ENCODE data around the gene CFAP100. TPM values are rescaled to one million over a fixed set of nuclear protein-coding genes. Genes with fewer than 3 reads are reported as not detected.

CFAP100 gene
- total and polyA plus RNA-seq, 9 of the 15 experiments (the other 6 are each of a cell fraction or from before 2014, with no cell fraction given), result not detected

DNA sequence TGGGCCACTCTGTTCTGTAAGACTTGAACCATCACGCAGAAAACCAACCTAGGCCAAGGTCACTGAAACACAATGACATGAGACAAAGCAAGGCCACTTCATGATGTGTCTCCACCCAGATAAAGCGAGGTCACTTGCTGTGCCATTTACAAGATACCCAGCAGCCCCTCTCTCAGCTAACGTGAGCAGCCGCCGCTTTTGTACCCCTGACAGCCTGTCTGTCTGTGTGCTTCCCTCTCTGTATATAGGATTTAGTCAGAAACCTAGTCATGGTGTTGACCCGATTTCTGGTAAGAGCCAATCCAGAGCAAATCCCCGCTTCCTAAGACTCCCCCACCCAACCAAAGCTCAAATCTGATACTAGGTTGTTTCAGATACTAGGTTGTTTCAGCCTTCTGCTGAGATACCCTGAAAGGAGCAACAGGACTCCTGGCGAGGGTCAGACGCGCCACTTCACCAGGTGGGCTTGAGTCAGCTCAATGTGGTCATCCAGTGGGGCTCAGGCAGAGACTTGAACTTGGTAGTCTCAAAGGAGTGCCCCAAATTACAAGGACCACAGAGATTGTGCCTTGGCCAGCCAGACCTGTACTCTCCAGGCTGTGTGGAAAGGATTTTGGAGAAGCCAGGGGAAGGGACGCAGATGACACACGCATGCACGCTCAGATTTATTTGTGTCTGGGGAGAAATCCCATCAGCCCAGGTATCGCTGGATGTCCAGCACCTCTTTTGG is 84.0 kb downstream of the CFAP100 start (continued):
- TF ChIP-seq, protein P1, sequence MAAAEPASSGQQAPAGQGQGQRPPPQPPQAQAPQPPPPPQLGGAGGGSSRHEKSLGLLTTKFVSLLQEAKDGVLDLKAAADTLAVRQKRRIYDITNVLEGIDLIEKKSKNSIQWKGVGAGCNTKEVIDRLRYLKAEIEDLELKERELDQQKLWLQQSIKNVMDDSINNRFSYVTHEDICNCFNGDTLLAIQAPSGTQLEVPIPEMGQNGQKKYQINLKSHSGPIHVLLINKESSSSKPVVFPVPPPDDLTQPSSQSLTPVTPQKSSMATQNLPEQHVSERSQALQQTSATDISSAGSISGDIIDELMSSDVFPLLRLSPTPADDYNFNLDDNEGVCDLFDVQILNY (CRISPR knock-in tag; IDR thresholded peaks at IDR 0.05), result no peak
- TF ChIP-seq ZNF57 (CRISPR knock-in tag; IDR thresholded peaks at IDR 0.05) (no peak), POLR2B (IDR thresholded peaks at IDR 0.05; ENCODE audit: low read depth, partially characterized antibody) (no peak), ZNF232 (CRISPR knock-in tag; IDR thresholded peaks at IDR 0.05) (no peak)

DNA sequence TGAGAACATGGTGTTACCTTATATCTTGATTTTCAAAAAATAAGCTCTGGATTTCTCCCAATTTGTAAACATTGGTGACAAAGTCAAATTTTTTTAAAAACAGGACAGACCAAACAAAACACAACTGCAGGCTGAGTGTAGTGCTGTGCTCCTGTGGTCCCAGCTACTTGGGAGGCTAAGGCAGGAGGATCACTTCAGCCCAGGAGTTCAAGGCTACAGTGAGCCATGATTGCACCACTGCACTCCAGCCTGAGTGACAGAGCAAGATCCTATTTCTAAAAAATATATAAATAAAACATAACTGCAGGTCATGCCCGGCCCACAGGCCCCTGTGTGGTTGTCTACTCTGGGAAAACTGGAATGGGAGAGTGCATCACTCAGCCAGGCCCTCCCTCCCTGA is 84.9 kb downstream of the CFAP100 start:
- no peaks in the 10 kb centered on the region for H4K20me1 ChIP-seq (replicated peaks; ENCODE audit: control insufficient read depth, insufficient read depth, low read length)
- BruUV-seq (replicated peaks), result no TSS peak
- ATAC-seq (no peak), FAIRE-seq (no peak), DNase-seq (ENCODE audit: extremely low read depth in 1 of 4, low spot score in 3 of 4) (no peak)
- TF ChIP-seq GABPB2 (CRISPR knock-in tag; conservative IDR thresholded peaks at IDR 0.05) (no peak), HOXB6 (CRISPR knock-in tag; IDR thresholded peaks at IDR 0.05; ENCODE audit: borderline replicate concordance) (no peak), TBP (optimal IDR thresholded peaks at IDR 0.05; ENCODE audit: low read depth, low read length) (no peak), HNRNPH1 (optimal IDR thresholded peaks at IDR 0.05; ENCODE audit: low read depth, low read length) (no peak), STAT5A (IDR thresholded peaks at IDR 0.05; ENCODE audit: borderline replicate concordance, low read length) (no peak), ZNF23 (CRISPR knock-in tag; IDR thresholded peaks at IDR 0.05) (no peak), PHB (CRISPR knock-in tag; IDR thresholded peaks at IDR 0.05) (no peak), SOX6 (IDR thresholded peaks at IDR 0.05) (no peak), CBX8 (IDR thresholded peaks at IDR 0.05; ENCODE audit: borderline replicate concordance, extremely low read depth, low read depth, low read length, poor library complexity, severe bottlenecking) (no peak)
- TF ChIP-seq, protein P2, sequence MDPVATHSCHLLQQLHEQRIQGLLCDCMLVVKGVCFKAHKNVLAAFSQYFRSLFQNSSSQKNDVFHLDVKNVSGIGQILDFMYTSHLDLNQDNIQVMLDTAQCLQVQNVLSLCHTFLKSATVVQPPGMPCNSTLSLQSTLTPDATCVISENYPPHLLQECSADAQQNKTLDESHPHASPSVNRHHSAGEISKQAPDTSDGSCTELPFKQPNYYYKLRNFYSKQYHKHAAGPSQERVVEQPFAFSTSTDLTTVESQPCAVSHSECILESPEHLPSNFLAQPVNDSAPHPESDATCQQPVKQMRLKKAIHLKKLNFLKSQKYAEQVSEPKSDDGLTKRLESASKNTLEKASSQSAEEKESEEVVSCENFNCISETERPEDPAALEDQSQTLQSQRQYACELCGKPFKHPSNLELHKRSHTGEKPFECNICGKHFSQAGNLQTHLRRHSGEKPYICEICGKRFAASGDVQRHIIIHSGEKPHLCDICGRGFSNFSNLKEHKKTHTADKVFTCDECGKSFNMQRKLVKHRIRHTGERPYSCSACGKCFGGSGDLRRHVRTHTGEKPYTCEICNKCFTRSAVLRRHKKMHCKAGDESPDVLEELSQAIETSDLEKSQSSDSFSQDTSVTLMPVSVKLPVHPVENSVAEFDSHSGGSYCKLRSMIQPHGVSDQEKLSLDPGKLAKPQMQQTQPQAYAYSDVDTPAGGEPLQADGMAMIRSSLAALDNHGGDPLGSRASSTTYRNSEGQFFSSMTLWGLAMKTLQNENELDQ (CRISPR knock-in tag; IDR thresholded peaks at IDR 0.05; ENCODE audit: borderline replicate concordance), result no peak
- TF ChIP-seq, protein P3, sequence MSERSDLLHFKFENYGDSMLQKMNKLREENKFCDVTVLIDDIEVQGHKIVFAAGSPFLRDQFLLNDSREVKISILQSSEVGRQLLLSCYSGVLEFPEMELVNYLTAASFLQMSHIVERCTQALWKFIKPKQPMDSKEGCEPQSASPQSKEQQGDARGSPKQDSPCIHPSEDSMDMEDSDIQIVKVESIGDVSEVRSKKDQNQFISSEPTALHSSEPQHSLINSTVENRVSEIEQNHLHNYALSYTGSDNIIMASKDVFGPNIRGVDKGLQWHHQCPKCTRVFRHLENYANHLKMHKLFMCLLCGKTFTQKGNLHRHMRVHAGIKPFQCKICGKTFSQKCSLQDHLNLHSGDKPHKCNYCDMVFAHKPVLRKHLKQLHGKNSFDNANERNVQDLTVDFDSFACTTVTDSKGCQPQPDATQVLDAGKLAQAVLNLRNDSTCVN (CRISPR knock-in tag; IDR thresholded peaks at IDR 0.05), result no peak
- H3K4me2 ChIP-seq (ENCODE audit: insufficient read depth, low read length), result no peak overlapping the region
- H3K27me3 ChIP-seq (ENCODE audit: control insufficient read depth in 2 of 2, insufficient read depth in 2 of 2, low read length in 2 of 2), result peaks cover 0 to 16% of the 10 kb centered on the region in 2 experiments; a peak in 2 of 5 replicates
- no peaks in the 10 kb centered on the region for H3K36me3 ChIP-seq (ENCODE audit: control insufficient read depth, insufficient read depth, low read length)
- no peaks in the 10 kb centered on the region for H3K9me3 ChIP-seq (replicated peaks; ENCODE audit: control insufficient read depth, insufficient read depth, low read depth, low read length)
- no peak overlapping the region for H3K4me3 ChIP-seq
- H3K79me2 ChIP-seq (ENCODE audit: control insufficient read depth, insufficient read depth, low read length), result peaks cover 5% of the 10 kb centered on the region
- WGBS (ENCODE audit: insufficient coverage, low coverage, missing lambda C conversion rate), result no CpG with 5 or more reads among the region's 1 CpG
- H3K4me1 ChIP-seq (replicated peaks in 1 of 2; ENCODE audit: control insufficient read depth in 2 of 2, insufficient read depth in 2 of 2, low read length in 2 of 2), result peaks cover 4 to 18% of the 10 kb centered on the region in 2 experiments; a peak in 2 of 5 replicates
- ChIA-PET CTCF (ENCODE audit: low intra/inter-chr PET ratio) (no interaction called here), POLR2A (no interaction called here)
- in situ Hi-C loops (cut with MboI) (no loop called here), intact Hi-C loops (cut with micrococcal nuclease) (no loop called here)
- no peak overlapping the region for H3K27ac ChIP-seq (ENCODE audit: extremely low read depth, low read depth, low read length)
- H3K9me1 ChIP-seq (ENCODE audit: control insufficient read depth, insufficient read depth, low read length), result no peaks in the 10 kb centered on the region
- no peak overlapping the region for H3K9ac ChIP-seq (ENCODE audit: insufficient read depth in 1 of 2, low read depth in 2 of 2, low read length in 2 of 2)
- H2AFZ ChIP-seq (ENCODE audit: low read depth, low read length), result no peak overlapping the region

All from K562 (cell line).